Spleen (tissue), 11 donors: ENCODE data around the gene STOM. TPM values are rescaled to one million over a fixed set of nuclear protein-coding genes. Genes with fewer than 3 reads are reported as not detected.

ENCODE experiments used
- DNase-seq: peaks from one replicate; pipeline ENCODE4 v3.0.0-alpha.2; 2020
- H3K27ac ChIP-seq, 8 donors: fragments of 200-600 bp; sonication (generic) in 7 of 8; 1 replicate in 4 of 8; 2 replicates in 4 of 8; pipeline versions ENCODE4 v1.5.0 to v1.8.0; 2016 to 2021; ENCODE audit warnings: inconsistent platforms in 4 of 8, mild to moderate bottlenecking in 4 of 8, moderate library complexity in 1 of 8
- H3K27me3 ChIP-seq, 7 donors: fragments of 200-600 bp; sonication (generic) in 6 of 7; replicated peaks in 1 of 7; 1 replicate in 4 of 7; 2 replicates in 3 of 7; pipeline versions ENCODE4 v1.5.0 to v1.8.0; 2016 to 2021; ENCODE audit warnings: inconsistent platforms in 3 of 7, mild to moderate bottlenecking in 1 of 7
- H3K36me3 ChIP-seq, 6 donors: fragments of 200-600 bp; sonication (generic) in 5 of 6; 1 replicate in 4 of 6; 2 replicates in 2 of 6; pipeline versions ENCODE4 v1.5.0 to v1.8.0; 2016 to 2021; ENCODE audit warnings: inconsistent platforms in 2 of 6
- H3K4me1 ChIP-seq, 6 donors: fragments of 200-600 bp; sonication (generic) in 5 of 6; 1 replicate in 3 of 6; 2 replicates in 3 of 6; pipeline versions ENCODE4 v1.5.0 to v1.8.0; 2016 to 2021; ENCODE audit warnings: inconsistent platforms in 3 of 6
- H3K4me3 ChIP-seq, 8 donors: fragments of 200-600 bp; sonication (generic) in 7 of 8; 1 replicate in 4 of 8; 2 replicates in 4 of 8; pipeline versions ENCODE4 v1.5.0 to v1.8.0; 2016 to 2021; ENCODE audit warnings: inconsistent platforms in 4 of 8, mild to moderate bottlenecking in 4 of 8, moderate library complexity in 2 of 8
- H3K9me3 ChIP-seq, 8 donors: fragments of 200-600 bp; sonication (generic) in 7 of 8; 1 replicate in 4 of 8; 2 replicates in 4 of 8; pipeline versions ENCODE4 v1.5.0 to v1.8.0; 2016 to 2021; ENCODE audit warnings: inconsistent platforms in 4 of 8
- POLR2A ChIP-seq, 3 donors: fragments of 450-650 bp; IDR thresholded peaks; one replicate each; pipeline ENCODE4 v1.5.1; 2017; ENCODE audit warnings: antibody characterized with exemption in 3 of 3, mild to moderate bottlenecking in 1 of 3
- POLR2AphosphoS5 ChIP-seq, 3 donors: sonication (generic); formaldehyde crosslinking; IDR thresholded peaks; one replicate each; pipeline ENCODE4 v1.5.1; 2017; ENCODE audit warnings: antibody characterized with exemption in 3 of 3
- WGBS, 5 donors: extraction: QIAGEN DNeasy Blood & Tissue Kit in 3 of 5; methylation state at CpG; one replicate each; pipeline versions ENCODE4 v1.1.5 to v1.1.7; 2013 to 2018; 5-methylcytosine and 5-hydroxymethylcytosine counted together
- intact Hi-C: fragments of 100-400 bp; cut with DNase I; formaldehyde crosslinking; loops from one replicate; pipeline ENCODE4 v1.15.0; 2023; ENCODE audit warnings: low total_unique reads
- polyA plus RNA-seq, 3 donors: library from polyadenylated mRNA; stranded (reverse); fragments of 200-250 nt; gene quantifications; one replicate each; pipeline ENCODE4 v1.2.1, GENCODE V29; 2013
- total RNA-seq, 7 donors: library from RNA; depleted of rRNA in 3 of 7; stranded (reverse); fragments of >200 nt in 3 of 7; fragmentation: NEBNext Ultra II Directional in 4 of 7; extraction: Animal tissue kit (Norgen Biotek cat#: 25700) in 4 of 7; gene quantifications; one replicate each; pipeline versions ENCODE4 v1.1.0 to v1.2.1, GENCODE V29; 2016 to 2021
- TF ChIP-seq, protein P1 (sequence below), 11 experiments: fragments of 200-600 bp in 7 of 11; fragments of 450-650 bp in 4 of 11; sonication (generic) in 4 of 11; IDR thresholded peaks in 8 of 11; conservative IDR thresholded peaks in 3 of 11; 1 replicate in 7 of 11; 2 replicates in 4 of 11; pipeline versions ENCODE4 v1.4.0 to v1.8.0; 2016 to 2021; ENCODE audit warnings: antibody characterized with exemption in 11 of 11, inconsistent platforms in 4 of 11, mild to moderate bottlenecking in 1 of 11
- donor health status: healthy with polysubstance abuse.
- donor health status: DM: no; HTN: no; CAD: no; lungs with moderate emphysema.
- donor health status: DM: no; HTN: no; CAD: no.
- donor health status: Bipolar disorder and iron deficiency.
- donor health status: healthy.
- donor health status: DM: no; HTN: no; CAD: no.
- donor health status: DM: yes; HTN: yes; CAD: no.

STOM gene
- total and polyA plus RNA-seq, 10 donors, result 42.7 to 493 (median 311) TPM

- Histone ChIP-seq H3K9me3 (no peaks in the 10 kb centered on the region), H3K4me3 (no peak overlapping the region), H3K4me1 (no peaks in the 10 kb centered on the region), H3K27ac (no peak overlapping the region), H3K36me3 (peaks cover 0 to 100% (median 68%) of the 10 kb centered on the region in 6 donors), H3K27me3 (no peaks in the 10 kb centered on the region)
- no peak for TF ChIP-seq POLR2AphosphoS5 (IDR thresholded peaks at IDR 0.05)
- TF ChIP-seq, protein P1, sequence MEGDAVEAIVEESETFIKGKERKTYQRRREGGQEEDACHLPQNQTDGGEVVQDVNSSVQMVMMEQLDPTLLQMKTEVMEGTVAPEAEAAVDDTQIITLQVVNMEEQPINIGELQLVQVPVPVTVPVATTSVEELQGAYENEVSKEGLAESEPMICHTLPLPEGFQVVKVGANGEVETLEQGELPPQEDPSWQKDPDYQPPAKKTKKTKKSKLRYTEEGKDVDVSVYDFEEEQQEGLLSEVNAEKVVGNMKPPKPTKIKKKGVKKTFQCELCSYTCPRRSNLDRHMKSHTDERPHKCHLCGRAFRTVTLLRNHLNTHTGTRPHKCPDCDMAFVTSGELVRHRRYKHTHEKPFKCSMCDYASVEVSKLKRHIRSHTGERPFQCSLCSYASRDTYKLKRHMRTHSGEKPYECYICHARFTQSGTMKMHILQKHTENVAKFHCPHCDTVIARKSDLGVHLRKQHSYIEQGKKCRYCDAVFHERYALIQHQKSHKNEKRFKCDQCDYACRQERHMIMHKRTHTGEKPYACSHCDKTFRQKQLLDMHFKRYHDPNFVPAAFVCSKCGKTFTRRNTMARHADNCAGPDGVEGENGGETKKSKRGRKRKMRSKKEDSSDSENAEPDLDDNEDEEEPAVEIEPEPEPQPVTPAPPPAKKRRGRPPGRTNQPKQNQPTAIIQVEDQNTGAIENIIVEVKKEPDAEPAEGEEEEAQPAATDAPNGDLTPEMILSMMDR (IDR thresholded peaks at IDR 0.05 in 8 of 11, conservative IDR thresholded peaks at IDR 0.05 in 3 of 11), result no peak
- no peak for TF ChIP-seq POLR2A (IDR thresholded peaks at IDR 0.05)
- DNase-seq, result no peak
- intact Hi-C loops, result no loop called here
- WGBS, 5 donors, result 78 to 95% (median 90%) methylated on average over 7 of the region's 7 CpGs
Measured at GRCh38 chr9:121309833-121310425, 60.1 kb downstream of the STOM start.

GRCh38 chr9:121309171-121309570, 60.9 kb downstream of the STOM start:
- TF ChIP-seq POLR2AphosphoS5 (IDR thresholded peaks at IDR 0.05), result no peak
- H3K27ac ChIP-seq, result no peak overlapping the region

GRCh38 chr9:121308765-121309164, 61.3 kb downstream of the STOM start:
- peaks cover 0 to 100% (median 63%) of the 10 kb centered on the region in 6 donors for H3K36me3 ChIP-seq
- H3K4me1 ChIP-seq, result no peaks in the 10 kb centered on the region
- WGBS, 5 donors, result 89 to 96% (median 91%) methylated on average over 8 to 13 of the region's 13 CpGs
- peak; percentile 39 for DNase-seq
- no peak overlapping the region for H3K27ac ChIP-seq
- no peaks in the 10 kb centered on the region for H3K9me3 ChIP-seq
- H3K4me3 ChIP-seq, result no peak overlapping the region
- H3K27me3 ChIP-seq, result no peaks in the 10 kb centered on the region
- peak in 1 of 3 donors; percentile 21 for TF ChIP-seq POLR2AphosphoS5 (IDR thresholded peaks at IDR 0.05)
- TF ChIP-seq, protein P1 (IDR thresholded peaks at IDR 0.05 in 8 of 11, conservative IDR thresholded peaks at IDR 0.05 in 3 of 11), result no peak
- intact Hi-C loops, result no loop called here

More at GRCh38 chr9:121309171-121309570, 60.9 kb downstream of the STOM start:
- Histone ChIP-seq H3K4me3 (no peak overlapping the region), H3K27me3 (no peaks in the 10 kb centered on the region), H3K36me3 (peaks cover 0 to 100% (median 65%) of the 10 kb centered on the region in 6 donors), H3K4me1 (no peaks in the 10 kb centered on the region), H3K9me3 (no peaks in the 10 kb centered on the region)
- intact Hi-C loops, result no loop called here
- peak; percentile 38 for DNase-seq
- WGBS, 5 donors, result 82 to 98% (median 88%) methylated on average over 6 of the region's 6 CpGs

DNA sequence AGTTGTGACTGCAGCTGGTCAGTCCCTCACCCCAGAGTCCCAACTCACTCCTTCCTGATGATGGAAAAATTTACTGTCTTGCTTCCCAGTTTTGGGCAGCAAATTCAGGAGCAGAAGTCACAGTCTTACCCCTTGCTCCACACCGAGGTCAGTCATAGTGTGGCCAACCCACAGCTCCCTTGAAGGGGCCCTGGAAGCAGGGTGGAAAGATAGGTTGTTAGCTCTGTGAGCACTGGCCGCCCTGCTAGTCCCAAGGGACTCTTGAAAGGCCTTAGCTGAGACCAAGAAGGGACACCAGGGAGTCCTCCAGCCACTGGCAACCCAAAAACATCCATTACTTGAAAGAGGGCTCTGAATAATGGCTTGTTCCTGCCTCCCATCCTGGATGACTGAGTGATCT, 62.1 kb downstream of the STOM start:
- Histone ChIP-seq H3K9me3 (no peaks in the 10 kb centered on the region), H3K4me1 (no peaks in the 10 kb centered on the region), H3K4me3 (no peak overlapping the region), H3K27ac (no peak overlapping the region), H3K27me3 (no peaks in the 10 kb centered on the region), H3K36me3 (peaks cover 0 to 100% (median 63%) of the 10 kb centered on the region in 6 donors)
- intact Hi-C loops, result no loop called here
- WGBS, 5 donors, result 79 to 92% (median 86%) methylated on average over 2 of the region's 2 CpGs
- TF ChIP-seq, protein P1 (IDR thresholded peaks at IDR 0.05 in 8 of 11, conservative IDR thresholded peaks at IDR 0.05 in 3 of 11), result no peak
- TF ChIP-seq POLR2AphosphoS5 (IDR thresholded peaks at IDR 0.05), result no peak
- no peak for TF ChIP-seq POLR2A (IDR thresholded peaks at IDR 0.05)
- peak; percentile 22 for DNase-seq
